ENCODE results near the gene DBT. TPM values are rescaled to one million over a fixed set of nuclear protein-coding genes. Genes with fewer than 3 reads are reported as not detected.

Gene DBT
- total RNA-seq, 2 donors from 2014 or later: 5.2 to 6.3 TPM

- WGBS, 2 donors: 75 to 80% methylated on average over 4 of the region's 4 CpGs
- Histone ChIP-seq H3K27ac (no peak overlapping the region), H3K36me3 (replicated peaks in 1 of 2; ENCODE audit: insufficient read depth in 1 of 2, low read depth in 2 of 2) (peaks cover 22 to 61% of the 10 kb centered on the region in 2 donors), H3K4me3 (no peak overlapping the region), H3K9me3 (no peaks in the 10 kb centered on the region), H3K4me1 (no peaks in the 10 kb centered on the region), H3K27me3 (no peaks in the 10 kb centered on the region)
- intact Hi-C loops (cut with DNase I): no loop called here
- TF ChIP-seq POLR2A (IDR thresholded peaks at IDR 0.05): no peak
- TF ChIP-seq CTCF (IDR thresholded peaks at IDR 0.05): no peak
- DNase-seq (no peak), ATAC-seq (no peak)
Measured at GRCh38 chr1:100141192-100141591, 108.4 kb downstream of the DBT start.

DNA sequence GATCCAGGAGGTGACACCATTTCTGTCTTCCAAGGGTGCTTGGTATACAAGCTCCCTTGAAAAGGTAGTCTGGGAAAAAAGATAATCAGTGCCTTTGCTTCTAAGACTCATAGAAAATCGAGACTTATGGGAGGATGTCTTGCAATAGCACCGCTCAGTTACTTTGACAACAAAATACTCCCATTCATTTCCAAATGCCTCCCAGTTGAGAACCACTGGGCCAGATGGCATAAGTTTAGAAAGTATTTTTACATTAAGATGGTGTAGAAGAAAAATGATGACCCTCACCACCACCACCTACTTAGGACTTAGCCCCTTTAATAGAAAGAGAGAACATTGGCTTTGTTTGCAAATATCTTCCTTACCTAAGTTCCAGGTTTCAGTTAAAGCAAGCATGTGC is 112.0 kb downstream of the DBT start:
- no peak overlapping the region for H3K27ac ChIP-seq
- TF ChIP-seq CTCF (IDR thresholded peaks at IDR 0.05): no peak
- no peak for TF ChIP-seq POLR2A (IDR thresholded peaks at IDR 0.05)
- H3K4me3 ChIP-seq: no peak overlapping the region
- H3K4me1 ChIP-seq: peaks cover 14% of the 10 kb centered on the region
- peaks cover 16 to 35% of the 10 kb centered on the region in 2 donors for H3K36me3 ChIP-seq (replicated peaks in 1 of 2; ENCODE audit: insufficient read depth in 1 of 2, low read depth in 2 of 2)
- ATAC-seq (no peak), DNase-seq (no peak)
- 92 to 100% methylated on average over 2 of the region's 2 CpGs for WGBS, 2 donors
- no peaks in the 10 kb centered on the region for H3K27me3 ChIP-seq
- H3K9me3 ChIP-seq: no peaks in the 10 kb centered on the region
- intact Hi-C loops (cut with DNase I): loop anchor here (10.0 kb wide), 1 partner anchor 137 kb away; no protein-coding TSS in a partner anchor

MicroRNA genes within 50 kb of the gene (microRNA counts, 767-probe panel; counts per million panel counts)
- 0 to 736 counts per million in 2 donors for microRNA hsa-miR-553

Small RNA genes within 50 kb of the gene (microRNA-seq; reads per million reads assigned to microRNA genes)
- gene MIR553 (ENCODE audit: borderline number of aligned reads in 2 of 2, borderline replicate concordance in 2 of 2): 0 reads per million in 2 donors

Small RNA genes within 50 kb of the gene (small RNA-seq; reads per million reads assigned to genes)
- gene AL445928.1: not detected
- gene MIR553: not detected
- not detected for gene RPL23AP90

Other genes with a start within 250 kb of the DBT start
- gene SASS6, start 116.9 kb downstream of the DBT start, total RNA-seq: 1 to 10 TPM; 1.6 to 2.1 TPM
- gene TRMT13, start 116.7 kb downstream of the DBT start, total RNA-seq: 10 to 100 TPM; 33.7 to 33.9 TPM
- 1 to 10 TPM in 1 of 2 donors, not detected in 1; 1.8 TPM for gene LRRC39, start 71.6 kb downstream of the DBT start, total RNA-seq
- 10 to 100 TPM; 10.2 to 18.7 TPM for gene RTCA, start 16.4 kb upstream of the DBT start, total RNA-seq
- gene CDC14A, start 102.7 kb upstream of the DBT start, total RNA-seq: 10 to 100 TPM in 1 of 2 donors, 1 to 10 TPM in 1; 7.3 to 16.5 TPM

Measured in body of pancreas (tissue), 4 donors.